Hematopoietic multipotent progenitor cell treated with erythropoietin and hydrocortisone succinate and interleukin-3 and kit ligand, for 15 days (in vitro differentiated cells): ENCODE data around the gene SHB.

Source experiments
- DNase-seq: peaks from one replicate; pipeline ENCODE4 v3.0.0-alpha.2; 2015; ENCODE audit warnings: low spot score

SHB gene, protein sequence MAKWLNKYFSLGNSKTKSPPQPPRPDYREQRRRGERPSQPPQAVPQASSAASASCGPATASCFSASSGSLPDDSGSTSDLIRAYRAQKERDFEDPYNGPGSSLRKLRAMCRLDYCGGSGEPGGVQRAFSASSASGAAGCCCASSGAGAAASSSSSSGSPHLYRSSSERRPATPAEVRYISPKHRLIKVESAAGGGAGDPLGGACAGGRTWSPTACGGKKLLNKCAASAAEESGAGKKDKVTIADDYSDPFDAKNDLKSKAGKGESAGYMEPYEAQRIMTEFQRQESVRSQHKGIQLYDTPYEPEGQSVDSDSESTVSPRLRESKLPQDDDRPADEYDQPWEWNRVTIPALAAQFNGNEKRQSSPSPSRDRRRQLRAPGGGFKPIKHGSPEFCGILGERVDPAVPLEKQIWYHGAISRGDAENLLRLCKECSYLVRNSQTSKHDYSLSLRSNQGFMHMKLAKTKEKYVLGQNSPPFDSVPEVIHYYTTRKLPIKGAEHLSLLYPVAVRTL

DNA sequence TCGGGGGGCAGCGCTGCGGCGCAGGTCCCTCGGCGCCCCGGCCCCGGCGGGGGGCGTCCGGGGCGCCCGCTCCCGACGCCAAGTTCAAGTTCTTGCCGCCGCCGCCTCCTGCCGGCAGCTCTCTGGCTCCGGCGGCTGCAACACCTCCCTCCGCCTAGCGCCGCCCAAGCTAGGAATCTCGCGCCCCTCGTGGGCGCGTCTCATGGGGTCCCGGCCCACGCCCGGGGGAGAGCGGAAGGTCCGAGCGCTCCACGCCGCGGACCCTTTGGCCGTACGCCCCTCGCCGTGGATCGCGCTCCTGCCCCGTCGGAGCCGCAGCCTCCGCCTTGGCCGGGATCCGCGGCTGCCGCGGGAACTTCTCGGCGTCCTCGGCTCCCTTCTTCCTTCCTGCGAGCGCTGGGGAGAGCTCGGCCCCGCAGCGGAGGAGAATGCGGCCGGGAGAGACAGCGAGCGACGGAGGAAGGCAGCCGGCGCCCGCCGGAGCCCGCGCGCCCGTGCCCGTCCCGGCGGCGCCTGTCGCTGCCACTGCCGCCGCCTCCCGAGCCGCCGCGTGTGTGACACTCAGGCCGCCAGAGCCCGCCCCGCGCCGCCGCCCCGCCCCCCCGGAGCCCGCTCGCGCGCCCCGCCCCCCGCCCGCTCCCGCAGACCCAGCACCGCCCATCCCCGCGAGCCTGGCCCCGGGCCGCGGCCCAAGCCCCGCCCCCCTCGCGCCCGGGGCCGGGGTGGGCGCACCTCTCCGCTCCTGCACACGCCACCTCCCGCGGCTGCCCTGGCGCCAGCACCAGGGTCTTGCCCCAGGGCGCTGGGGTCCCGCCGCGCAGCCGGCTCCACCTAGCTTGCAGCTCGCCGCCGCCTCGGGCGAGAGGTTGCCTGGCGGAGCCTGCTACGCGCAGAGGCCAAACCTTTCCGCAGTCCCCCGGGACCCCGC is at the start of gene SHB:
Gene SHB, minus strand, starts transcription at position 527 of the 928 bp plus-strand sequence. CDS start 582 bp downstream, outside the sequence.
- DNase-seq, result peak; percentile 79

DNA sequence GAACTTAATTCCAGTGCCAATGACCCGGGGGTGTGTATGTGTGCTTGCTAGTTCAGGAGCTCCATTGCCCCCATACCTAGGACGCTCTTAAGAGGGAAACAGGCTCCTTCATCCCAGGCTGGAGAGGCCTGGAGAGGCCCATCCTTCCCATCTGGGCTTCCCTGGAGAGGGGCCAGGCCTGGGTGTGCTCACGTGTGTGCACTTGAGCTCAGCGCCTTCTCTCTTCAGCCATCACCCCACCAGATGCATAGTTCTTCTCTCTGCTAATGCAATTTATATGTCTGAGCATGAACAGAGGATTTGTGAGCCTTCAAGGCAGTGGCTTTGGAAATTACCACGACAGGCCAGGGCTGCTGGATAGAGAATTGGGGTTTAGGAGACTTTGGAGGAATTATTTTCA is 48.6 kb upstream of the SHB start:
- DNase-seq, result no peak

DNA sequence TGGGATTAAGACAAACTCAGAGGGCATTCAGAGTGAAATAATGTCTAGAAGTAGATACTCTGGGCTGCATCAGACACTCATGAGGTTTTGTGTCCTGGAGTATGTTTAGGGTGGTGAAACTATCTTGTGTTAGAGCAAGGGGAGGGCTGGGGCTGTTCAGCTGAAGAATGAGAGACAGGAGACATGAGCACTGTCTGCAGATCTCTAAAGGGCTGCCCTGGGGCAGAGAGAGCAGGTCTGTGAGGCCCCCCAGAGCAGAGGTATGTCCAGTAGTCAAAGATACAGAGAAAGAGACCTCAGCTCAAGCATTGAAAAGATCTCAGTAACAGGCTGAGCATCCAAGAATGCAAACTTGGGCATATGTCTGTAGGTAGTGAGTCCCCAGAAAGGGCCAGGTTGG is 45.9 kb upstream of the SHB start:
- no peak for DNase-seq

DNA sequence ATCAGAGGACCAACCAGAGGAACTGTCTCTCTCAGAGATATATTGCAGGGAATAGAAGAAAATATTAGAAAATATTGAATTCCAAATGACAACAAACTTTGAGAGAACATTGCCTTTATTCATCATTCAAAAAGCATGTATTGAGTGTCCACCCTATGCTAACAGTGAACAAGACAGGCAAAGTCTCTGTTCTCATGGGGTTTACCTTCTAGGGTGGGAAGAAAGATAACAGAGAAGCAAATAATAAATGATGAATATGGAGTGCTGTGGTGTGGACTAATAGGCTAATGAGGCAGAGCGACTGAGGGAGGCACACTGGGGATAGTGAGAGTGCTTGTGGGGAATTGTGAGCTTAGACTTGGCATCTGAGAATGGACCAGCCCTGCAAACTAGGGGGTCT is 43.4 kb upstream of the SHB start:
- no peak for DNase-seq

DNA sequence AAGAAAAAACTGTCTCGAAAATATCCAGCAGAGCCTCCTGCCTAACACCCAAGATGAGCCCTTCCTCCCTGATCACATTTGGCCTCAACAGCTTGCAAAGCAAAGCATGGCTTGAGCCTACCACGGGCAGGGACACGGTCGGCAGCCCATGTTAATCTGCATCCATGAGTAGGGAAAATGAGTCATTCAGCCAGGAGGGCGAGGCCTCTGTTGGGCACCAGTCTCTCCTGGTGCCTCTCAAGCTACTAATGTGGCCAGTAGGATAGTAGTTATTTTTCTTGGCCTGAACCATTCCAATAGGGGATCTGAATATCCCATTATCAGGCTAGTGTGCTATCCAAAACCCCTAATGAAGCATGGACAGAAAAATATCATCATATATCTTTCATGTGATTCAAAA is 43.0 kb upstream of the SHB start:
- no peak for DNase-seq

DNA sequence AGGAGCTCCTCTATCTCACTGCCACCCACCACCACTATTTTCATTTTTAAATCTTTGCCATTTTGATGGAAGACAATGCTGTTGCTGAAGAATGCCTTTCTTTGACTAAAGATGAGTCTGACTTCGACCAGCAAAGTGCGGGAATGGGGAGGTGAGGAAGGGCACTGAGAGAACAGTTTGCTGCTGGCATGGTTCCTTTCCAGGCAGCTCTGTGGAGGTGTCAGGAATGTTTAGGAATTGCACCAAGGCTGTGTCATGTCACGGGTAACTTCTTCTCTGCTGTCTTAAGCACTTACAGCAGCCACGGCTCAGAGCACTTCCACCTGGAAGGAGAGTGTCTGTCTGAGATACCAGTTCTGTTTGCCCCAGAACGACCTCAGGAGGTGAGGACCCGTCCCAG is 41.4 kb upstream of the SHB start:
- DNase-seq, result no peak

DNA sequence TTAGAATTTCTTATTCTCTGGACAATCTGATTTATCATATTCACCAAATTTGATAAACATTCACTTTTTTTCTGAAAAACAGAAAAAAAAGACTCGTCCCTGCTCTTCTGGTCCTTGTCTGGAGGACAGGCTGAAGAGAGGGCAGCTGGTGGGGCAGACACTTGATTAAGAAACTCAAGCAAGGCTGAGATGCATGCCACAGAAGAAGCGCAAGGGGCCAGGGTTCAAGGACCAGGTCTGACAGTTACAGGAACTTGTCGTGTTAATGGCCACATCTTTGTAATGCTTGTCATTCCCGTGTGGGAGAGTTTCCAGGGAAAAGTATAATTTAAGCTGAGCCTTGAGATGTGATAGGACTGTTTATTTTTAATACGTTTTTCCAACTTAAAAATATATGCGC is 40.6 kb upstream of the SHB start:
- no peak for DNase-seq

DNA sequence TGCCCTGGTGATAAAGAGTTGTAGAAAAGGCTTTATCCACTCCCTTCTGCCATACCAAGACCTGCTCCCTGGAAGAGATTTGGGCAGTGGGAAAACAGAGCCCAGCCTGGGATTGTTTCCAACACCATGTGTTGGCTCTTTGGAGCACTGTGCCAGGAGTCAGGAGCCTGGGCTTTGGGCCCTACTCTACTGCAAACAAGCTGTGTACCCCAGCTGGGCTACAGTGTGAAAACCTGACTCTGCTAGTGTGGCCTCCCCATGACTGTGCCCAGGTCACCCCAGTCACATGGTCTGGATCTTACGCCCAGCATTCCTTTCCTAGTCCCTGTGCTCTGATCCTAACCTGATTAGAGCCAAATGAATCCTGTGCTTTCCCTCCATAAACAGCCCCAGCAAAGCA is 39.3 kb upstream of the SHB start:
- no peak for DNase-seq

DNA sequence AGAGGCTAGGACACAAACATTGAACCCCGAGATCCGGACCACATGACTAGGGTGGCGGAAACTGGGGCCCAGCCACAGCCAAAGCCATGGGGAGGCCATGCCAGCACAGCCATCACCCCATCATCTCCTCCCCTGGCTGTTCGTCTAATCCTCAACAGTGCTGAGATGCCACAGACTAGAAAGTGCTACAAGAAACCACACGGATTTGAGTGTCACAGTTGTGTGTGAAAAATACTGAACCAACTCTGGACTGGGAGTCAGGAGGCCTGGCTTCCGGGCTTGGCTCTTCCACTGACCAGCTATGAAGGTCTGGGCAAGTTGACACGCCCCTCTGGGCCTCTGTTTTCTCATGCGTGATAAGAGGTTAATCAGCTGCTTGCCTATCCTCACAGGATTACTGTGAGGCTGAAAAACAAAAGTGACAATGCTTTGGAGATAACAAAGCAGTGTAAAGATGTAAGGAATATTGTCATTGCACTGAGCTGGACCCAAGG is 38.8 kb upstream of the SHB start:
- no peak for DNase-seq

DNA sequence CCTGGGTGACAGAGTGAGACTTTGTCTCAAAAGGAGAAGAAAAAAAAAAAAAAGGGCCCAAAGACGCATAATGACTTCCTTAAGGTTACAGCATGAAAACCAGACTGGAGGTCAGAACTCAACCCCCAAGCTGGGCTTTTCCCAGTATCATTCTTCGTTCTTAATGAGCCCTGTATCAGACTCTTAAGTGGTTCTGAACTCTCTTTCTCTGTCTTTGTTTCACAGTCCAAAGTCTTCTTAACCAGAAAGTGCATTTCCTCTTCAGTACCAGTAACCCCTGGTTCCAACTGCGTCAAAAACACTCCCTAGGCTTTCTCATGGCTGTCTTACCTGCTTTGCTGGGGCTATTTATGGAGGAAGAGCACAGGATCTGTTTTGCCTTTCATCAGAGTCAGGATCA is 38.4 kb upstream of the SHB start:
- no peak for DNase-seq

DNA sequence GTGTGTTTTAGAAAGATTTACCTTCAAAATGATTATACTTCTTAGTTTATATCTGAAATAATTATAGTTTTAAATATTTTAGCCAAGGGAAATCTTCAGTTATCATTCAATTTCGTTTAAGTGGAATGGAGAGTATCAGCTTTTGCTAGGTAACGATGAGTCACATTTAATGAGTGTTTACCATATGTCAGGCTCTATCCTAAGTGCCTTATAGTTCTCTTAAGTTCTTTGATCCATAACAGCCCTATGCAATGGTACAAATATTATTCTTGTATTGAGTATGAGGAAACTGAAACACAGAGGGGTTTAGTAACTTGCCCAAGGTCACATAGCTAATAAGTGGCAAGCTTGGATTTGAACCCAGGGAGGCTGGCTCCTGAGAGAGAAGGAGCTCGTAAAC is 37.5 kb upstream of the SHB start:
- no peak for DNase-seq

DNA sequence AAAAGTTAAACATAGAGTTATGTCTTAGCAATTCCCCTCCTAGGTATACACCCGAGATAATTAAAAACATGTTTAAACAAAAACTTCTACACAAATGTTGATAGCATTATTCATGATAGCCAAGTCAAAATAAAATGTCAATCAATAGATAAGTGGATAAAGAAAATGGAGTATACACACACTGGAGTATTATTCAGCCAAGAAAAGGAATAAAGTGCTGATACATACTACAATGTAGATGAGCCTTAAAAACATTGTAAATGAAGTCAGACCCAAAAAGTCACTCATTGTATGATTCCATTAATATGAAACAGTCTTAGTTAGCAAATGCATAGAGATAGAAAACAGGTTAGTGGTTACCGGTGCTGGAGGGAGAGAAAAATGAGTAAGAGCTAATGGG is 34.3 kb upstream of the SHB start:
- no peak for DNase-seq

DNA sequence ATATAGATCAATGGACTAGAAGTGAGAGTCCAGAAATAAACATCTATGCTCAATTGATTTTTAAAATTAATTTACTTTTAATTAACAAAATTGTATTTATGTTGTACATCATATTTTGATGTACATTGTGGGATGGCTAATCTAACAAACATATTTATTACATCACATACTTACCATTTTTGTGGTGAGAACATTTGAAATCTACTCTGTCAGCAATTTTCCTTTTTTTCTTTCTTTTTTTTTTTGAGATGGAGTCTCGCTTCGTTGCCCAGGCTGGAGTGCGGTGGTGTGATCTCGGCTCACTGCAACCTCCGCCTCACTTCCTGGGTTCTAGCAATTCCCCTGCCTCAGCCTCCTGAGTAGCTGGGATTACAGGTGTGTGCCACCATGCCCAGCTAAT is 32.4 kb upstream of the SHB start:
- no peak for DNase-seq

DNA sequence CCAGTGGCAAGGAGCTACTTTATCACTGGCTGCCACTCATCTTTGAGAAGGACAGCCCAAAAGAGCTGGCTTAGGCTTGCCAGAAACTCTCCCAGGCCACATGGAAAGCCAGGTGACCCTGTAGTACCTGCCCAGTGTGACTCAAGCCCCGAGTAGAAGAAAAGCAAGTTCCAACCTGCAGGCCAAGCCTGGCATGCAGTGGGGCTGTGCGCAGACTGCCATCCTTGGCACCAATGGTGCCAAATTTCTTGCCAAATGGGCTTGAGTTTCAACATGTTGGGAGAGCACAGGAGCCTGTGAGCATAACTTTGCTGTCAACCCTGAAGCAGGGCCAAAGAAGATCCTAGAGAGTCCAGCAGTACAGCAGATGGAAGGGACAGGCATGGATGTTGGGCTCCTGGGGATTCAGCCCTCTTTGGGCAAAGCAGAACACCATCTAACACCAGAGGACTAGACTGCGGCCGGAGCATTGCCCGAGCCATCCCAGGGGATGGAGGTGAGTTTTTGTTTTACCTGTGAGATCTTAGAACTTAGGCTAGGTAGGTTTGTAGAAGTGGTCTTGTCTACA is 27.3 kb upstream of the SHB start:
- DNase-seq, result no peak

DNA sequence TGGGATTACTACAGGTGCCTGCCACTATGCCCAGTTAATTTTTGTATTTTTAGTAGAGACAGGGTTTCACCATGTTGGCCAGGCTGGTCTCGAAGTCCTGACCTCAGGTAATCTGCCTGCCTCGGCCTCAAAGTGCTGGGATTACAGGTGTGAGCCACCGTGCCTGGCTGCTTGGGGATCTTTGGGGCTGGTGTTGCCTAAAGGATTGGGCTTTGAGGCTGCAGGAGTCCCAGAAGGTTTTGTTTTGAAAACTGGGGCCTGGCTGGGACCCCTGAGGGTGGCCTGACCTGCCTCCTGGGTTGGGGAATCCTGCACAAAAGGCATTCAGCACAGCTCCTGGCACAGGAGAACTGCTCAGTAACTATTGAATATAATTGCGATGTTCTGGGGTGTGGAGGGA is 25.1 kb upstream of the SHB start:
- no peak for DNase-seq

DNA sequence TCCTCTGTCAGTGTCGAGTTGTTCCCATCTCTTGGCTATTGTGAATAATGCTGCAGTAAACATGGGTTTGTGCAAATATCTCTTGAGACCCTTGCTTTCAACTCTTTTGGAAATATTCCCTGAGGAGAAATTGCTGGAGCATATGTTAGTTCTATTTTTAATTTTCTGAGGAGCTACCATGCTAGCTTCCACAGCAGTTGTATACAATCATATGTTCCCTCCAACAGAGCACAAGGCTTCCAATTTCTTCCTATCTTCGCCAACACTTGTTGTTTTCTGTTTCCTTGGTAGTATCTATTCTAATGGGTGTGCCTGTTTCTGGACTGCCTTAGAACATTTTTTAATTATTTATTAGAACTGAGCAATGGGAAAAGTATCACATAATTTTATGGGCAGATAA is 23.6 kb upstream of the SHB start:
- DNase-seq, result no peak

DNA sequence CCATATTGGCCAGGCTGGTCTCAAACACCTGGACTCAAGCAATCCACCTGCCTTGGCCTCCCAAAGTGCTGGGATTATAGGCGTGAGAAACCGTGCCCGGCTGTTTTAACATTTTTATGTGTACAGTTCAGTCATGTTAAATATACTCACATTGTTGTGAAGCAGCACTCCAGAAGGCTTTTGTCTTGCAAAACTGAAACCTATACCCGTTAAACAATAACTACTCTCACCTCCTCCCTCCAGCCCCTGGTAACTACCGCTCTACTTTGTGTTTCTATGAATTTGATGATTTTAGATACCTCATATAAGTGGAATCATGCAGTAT is 23.1 kb upstream of the SHB start:
- DNase-seq, result no peak

DNA sequence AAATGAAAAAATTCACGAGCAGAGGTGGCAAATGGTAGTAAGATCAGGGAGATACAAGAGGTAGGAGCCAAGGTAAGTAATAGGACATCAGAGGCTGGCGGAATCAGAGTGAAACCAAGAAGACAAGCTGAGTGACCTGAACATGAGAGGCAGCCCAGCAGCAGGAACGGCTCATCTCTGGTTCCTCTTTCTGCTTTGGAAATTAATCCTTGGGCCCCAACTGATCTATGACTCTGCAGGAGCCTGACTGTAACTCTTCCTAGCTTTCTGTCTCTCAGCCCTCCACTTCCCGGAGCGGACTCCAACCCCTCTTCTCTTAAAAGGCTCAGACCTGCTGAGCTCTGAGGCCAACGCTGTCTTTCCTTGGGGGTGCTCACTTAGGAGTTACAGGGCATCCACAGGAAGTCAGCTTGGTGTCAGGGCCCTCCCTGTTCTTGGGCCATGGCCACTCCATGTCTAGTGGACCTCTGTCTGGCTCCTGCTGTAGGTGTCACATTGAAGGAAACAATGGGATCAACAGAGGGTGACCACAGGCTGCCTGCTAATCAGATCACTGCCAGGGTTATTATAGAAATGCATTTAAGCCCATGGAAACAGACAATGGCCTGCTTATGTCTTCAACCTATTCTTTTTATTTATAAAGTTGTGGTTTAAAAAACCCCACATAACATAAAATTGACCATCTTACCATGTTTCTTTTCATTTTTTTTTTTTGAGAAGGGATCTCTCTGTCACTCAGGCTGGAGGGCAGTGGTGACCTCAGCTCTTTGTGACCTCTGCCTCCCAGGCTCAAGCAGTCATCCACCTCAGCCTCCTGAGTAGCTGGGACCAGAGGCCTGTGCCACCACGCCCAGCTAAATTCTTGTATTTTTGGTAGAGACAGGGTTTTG is 22.5 kb upstream of the SHB start:
- no peak for DNase-seq

DNA sequence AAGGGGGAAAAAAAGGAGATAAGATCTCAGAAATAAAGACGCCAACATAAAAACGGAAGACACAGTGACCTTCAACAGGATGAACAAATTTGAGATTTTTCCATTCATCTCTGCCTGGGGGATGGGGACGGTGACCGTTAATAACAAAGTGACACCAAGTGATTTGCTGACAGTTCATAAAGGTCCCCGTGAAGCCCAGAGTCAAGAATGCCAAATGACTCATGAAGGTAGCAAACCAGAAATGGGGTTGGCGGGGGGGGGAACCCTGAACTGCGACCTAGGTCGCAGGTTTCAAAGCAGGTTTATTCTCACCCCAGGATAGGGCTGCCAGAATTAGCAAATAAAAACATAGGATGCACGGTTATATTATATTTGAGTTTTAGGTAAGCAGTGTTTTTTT is 21.1 kb upstream of the SHB start:
- no peak for DNase-seq

DNA sequence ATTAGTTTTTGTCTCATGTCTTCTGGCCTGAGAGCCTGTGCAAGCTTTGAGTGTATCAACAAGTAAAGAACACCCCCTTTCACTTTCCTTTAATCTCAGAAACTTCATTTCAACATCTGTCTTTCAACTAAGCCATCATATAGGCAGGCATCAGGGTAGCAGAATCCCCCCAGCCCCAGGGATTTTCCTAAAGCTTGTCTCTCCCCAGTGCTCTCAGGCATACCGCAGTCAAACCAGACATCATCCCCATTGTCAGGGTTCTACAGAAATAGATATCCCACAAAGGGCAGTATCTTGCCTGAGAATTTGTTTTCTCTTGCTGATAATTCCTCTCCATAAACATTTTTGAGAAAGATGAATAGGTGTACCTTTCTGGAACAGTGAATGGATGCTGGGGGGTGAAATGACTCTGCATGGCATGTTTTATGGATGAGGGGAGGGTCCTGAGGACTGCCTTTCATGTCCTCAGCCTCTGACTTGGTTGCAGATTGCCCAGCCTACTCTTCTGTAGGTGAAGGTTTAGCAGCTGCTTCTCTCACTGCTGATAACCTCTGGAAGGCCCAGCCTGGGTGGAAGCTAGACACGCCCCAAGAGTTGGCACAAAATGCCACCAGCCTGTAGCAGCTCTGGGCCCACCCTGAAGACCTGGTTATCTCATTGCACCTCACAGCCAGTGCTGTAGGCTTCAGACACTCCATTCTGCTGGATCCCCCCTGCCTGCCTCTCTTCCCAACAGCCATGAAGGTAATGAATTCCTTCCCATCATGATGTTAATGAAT is 20.5 kb upstream of the SHB start:
- DNase-seq, result peak; percentile 59
